DMS 273 treated with DMSO at 0.1 percent for 48 hours (cell line): Measurements from ENCODE around the gene FBXO34.

Experiments
- DNase-seq: peaks from one replicate; lab custom pipeline; 2025; lab: John Stamatoyannopoulos, UW

FBXO34 gene

GRCh38 chr14:55270832-55271571 is at the start of gene FBXO34:
Gene FBXO34 (plus strand): TSS chr14:55271421. CDS start chr14:55350391, 78,970 bp downstream.
- peak; percentile 90 for DNase-seq

GRCh38 chr14:55221968-55222367 is 49.3 kb upstream of the FBXO34 start:
- DNase-seq = no peak

- no peak for DNase-seq
Measured at GRCh38 chr14:55223364-55223763, 47.9 kb upstream of the FBXO34 start.

- no peak for DNase-seq
Measured at GRCh38 chr14:55228261-55228660, 43.0 kb upstream of the FBXO34 start.

- DNase-seq = no peak
Measured at GRCh38 chr14:55233591-55233990, 37.6 kb upstream of the FBXO34 start.

- no peak for DNase-seq
Measured at GRCh38 chr14:55238019-55238680, 33.1 kb upstream of the FBXO34 start.

- no peak for DNase-seq
Measured at GRCh38 chr14:55239320-55239719, 31.9 kb upstream of the FBXO34 start.

GRCh38 chr14:55240526-55241178 is 30.6 kb upstream of the FBXO34 start:
- DNase-seq = no peak

- DNase-seq = no peak
Measured at GRCh38 chr14:55241673-55242072, 29.5 kb upstream of the FBXO34 start.

GRCh38 chr14:55243386-55243785 is 27.8 kb upstream of the FBXO34 start:
- no peak for DNase-seq

GRCh38 chr14:55243813-55244212 is 27.4 kb upstream of the FBXO34 start:
- DNase-seq = no peak

- no peak for DNase-seq
Measured at GRCh38 chr14:55245657-55246268, 25.5 kb upstream of the FBXO34 start.

GRCh38 chr14:55248411-55248810 is 22.8 kb upstream of the FBXO34 start:
- no peak for DNase-seq

GRCh38 chr14:55249423-55249822 is 21.8 kb upstream of the FBXO34 start:
- no peak for DNase-seq

- DNase-seq = no peak
Measured at GRCh38 chr14:55253276-55253675, 17.9 kb upstream of the FBXO34 start.

- no peak for DNase-seq
Measured at GRCh38 chr14:55254581-55254980, 16.6 kb upstream of the FBXO34 start.

GRCh38 chr14:55255979-55256378 is 15.2 kb upstream of the FBXO34 start:
- DNase-seq = no peak

GRCh38 chr14:55256586-55256985 is 14.6 kb upstream of the FBXO34 start:
- DNase-seq = no peak

GRCh38 chr14:55265197-55265596 is 6.0 kb upstream of the FBXO34 start:
- DNase-seq = no peak

- no peak for DNase-seq
Measured at GRCh38 chr14:55267820-55268219, 3.4 kb upstream of the FBXO34 start.

- no peak for DNase-seq
Measured at GRCh38 chr14:55271572-55272298, 514 bp downstream of the FBXO34 start.

- DNase-seq = no peak
Measured at GRCh38 chr14:55272387-55272786, 1.2 kb downstream of the FBXO34 start.
